RWPE1 (cell line): ENCODE data around the gene RPS8.
"Not testable (repeated sequence)": the region's sequence is repeated elsewhere in the genome, so short reads cannot be mapped to it uniquely, and the experiment has no call there.

ENCODE experiments used
- CTCF ChIA-PET: fragments of 350-600 bp; sonication (Branson Sonifier 250); formaldehyde crosslinking; extraction: SDS; loops from one replicate; lab custom pipeline; 2021; lab: Yijun Ruan, JAX
- POLR2A ChIA-PET: fragments of 400-600 bp; formaldehyde crosslinking; extraction: SDS; loops from one replicate; lab custom pipeline; 2020; ENCODE audit warnings: antibody characterized with exemption; ENCODE audit not compliant: low non-redundant PET; lab: Yijun Ruan, JAX
- DNase-seq: peaks from one replicate; pipeline ENCODE4 v3.0.0; 2012; ENCODE audit warnings: low spot score
- H3K27ac ChIP-seq: fragments of 450-650 bp; 2 replicates; pipeline ENCODE4 v1.5.1; 2017
- CTCF ChIP-seq: fragments of 450-650 bp; conservative IDR thresholded peaks from 2 replicates; pipeline ENCODE4 v1.5.1; 2017; ENCODE audit warnings: low read depth, mild to moderate bottlenecking

RPS8 gene

GRCh38 chr1:44790968-44791801, 15.8 kb downstream of the RPS8 start:
- no peak overlapping the region for H3K27ac ChIP-seq
- ChIA-PET CTCF (no interaction called here), POLR2A (no interaction called here)
- DNase-seq: no peak
- TF ChIP-seq CTCF: no peak

- H3K27ac ChIP-seq: peak overlapping the region; percentile 61
- no peak for TF ChIP-seq CTCF
- DNase-seq: no peak
- ChIA-PET POLR2A (interaction anchor here (0.5 to 1.5 kb wide), 2 partner anchors 18 to 1816 kb away, joined by 3 to 4 read pairs; partner anchors contain the start of gene RPS8), CTCF (interaction anchor here (0.7 to 1.5 kb wide), 3 partner anchors 9 to 219 kb away, joined by 3 to 6 read pairs (median 3); no protein-coding TSS in a partner anchor)
Measured at GRCh38 chr1:44792736-44793502, 17.6 kb downstream of the RPS8 start.

- CTCF ChIA-PET, DNase-seq, POLR2A ChIA-PET: not testable (repeated sequence)
- peak overlapping the region; percentile 99 for H3K27ac ChIP-seq
Measured at GRCh38 chr1:44797886-44798285, 22.5 kb downstream of the RPS8 start.

- no peak for DNase-seq
- H3K27ac ChIP-seq: peak overlapping the region; percentile 99
- ChIA-PET CTCF (interaction anchor here (0.6 to 0.7 kb wide), 3 partner anchors 52 to 355 kb away, joined by 3 to 9 read pairs (median 4); no protein-coding TSS in a partner anchor), POLR2A (interaction anchor here (0.7 kb wide), 1 partner anchor 37 kb away, joined by 4 read pairs; no protein-coding TSS in a partner anchor)
- no peak for TF ChIP-seq CTCF
Measured at GRCh38 chr1:44798481-44799365, 23.4 kb downstream of the RPS8 start.

GRCh38 chr1:44799770-44800584, 24.6 kb downstream of the RPS8 start, which contains the start of gene PLK3:
TSS of gene PLK3 (plus strand) at chr1:44800377. CDS start at chr1:44800464, 87 bp downstream.
- ChIA-PET POLR2A (interaction anchor here (0.6 to 1.5 kb wide), 8 partner anchors 9 to 748 kb away, joined by 3 to 8 read pairs (median 4); partner anchors contain the start of gene RPS8), CTCF (interaction anchor here (0.7 to 0.9 kb wide), 3 partner anchors 16 to 418 kb away, joined by 3 to 7 read pairs (median 3); no protein-coding TSS in a partner anchor)
- peak; percentile 93 for DNase-seq
- peak; percentile 96 for TF ChIP-seq CTCF
- peak within 1 kb of the TSS; percentile 99 for H3K27ac ChIP-seq
